EH (cell line): Measurements from ENCODE around the gene TSPYL6.
"Not testable (repeated sequence)": the region's sequence is repeated elsewhere in the genome, so short reads cannot be mapped to it uniquely, and the experiment has no call there.

Experiments used
- DNase-seq: peaks from one replicate; pipeline ENCODE4 v3.0.0-alpha.2; 2015; ENCODE audit warnings: low read depth

TSPYL6 gene

DNA sequence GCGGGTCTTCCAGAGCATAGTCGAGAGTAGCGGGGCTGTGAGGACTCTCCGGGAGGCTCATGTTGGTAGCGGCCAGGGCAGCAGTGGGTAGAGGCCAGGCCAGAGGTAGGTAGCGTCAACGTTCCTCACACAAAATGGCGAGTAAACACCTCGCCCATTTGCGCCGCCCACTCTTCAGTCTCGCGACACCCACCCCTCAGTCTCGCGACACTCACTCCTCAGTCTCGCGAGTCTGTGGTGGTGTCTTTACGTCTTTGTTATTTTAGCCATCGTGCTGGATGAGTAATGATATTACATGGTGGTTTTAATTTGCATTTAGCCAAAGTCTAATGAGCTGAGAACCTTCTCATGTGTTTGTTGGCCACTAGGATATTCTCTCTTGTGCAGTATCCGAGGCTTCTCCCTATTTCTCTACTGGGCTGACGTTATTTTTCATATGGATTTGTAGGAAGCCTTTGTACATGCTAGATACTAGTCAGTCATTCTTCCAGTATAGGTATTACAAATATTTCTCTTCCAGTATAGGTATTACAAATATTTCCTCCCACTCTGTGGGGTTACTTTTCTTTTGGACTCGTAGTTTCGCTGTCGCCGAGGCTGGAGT lies at the start of gene TSPYL6:
Gene TSPYL6 (minus strand): TSS at position 139 of the 604 bp plus-strand sequence. CDS start 78 bp downstream, at position 61.
- DNase-seq = no peak

DNA sequence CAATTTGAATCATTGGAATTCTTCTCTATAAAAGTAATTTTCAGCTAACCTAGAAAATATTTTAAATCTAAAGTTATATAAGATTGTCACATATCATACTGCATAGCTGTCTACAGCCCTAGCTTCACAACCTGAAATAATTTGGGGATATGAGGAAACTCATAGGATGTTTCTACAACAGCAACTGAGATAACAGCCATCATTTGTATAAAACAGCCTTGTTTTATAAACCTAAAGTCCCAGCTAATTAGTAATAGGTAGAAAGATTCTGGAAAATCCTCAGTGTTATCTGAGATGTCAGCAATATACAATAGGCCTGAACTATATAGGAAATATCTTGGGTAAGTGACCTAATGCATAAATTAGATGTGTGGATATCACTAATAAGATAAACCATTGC lies 47.6 kb upstream of the TSPYL6 start:
- no peak for DNase-seq

DNA sequence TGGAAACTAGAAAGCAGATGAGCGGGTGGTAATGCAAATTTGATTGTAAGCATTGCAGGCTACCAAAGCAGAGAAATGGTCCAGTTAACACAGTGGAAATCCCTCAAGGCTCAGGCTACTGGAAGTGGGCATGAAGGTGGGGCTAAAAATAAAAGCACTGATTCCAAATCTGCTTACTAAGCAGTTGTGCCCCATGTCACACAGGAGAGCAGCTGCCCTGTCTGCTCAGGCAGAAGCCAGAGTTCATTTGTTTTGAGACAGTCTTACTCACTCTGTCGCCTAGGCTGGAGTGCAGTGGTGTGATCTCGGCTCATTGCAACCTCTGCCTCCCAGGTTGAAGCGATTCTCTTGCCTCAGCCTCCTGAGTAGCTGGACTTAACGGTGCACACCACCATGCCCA lies 42.5 kb upstream of the TSPYL6 start:
- DNase-seq = no peak

DNA sequence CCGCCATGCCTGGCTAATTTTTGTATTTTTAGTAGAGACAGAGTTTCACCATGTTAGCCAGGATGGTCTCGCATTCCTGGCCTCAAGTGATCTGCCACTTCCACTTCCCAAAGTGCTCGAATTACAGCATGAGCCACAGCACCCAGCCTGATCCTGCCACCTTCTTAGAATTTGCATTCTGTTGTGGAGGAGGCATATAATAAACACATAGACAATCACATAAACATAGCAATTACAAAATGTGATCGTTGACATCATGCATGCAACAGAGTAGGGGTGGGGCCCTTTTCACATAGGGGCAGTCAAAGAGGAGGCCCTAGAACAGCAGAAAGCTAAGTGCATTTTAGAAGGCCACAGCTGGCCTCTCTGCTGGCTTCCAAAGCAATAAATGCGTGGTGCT lies 39.9 kb upstream of the TSPYL6 start:
- no peak for DNase-seq

DNA sequence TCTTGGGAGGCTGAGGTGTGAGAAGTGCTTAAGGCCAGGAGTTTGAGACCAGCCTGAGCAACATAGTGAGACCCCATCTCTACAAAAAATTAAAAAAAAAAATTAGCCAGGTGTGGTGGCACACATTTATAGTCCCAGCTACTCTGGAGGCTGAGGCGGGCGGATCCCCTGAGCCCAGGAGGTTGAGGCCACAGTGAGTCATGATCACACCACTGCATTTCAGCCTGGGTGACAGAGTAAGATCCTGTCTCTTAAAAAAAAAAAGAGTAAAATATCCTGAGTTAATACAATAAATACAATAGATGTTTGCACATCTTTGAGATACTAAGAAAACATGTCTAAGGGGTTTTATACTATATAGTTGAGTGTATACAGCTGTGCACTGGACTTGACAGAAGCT lies 38.6 kb upstream of the TSPYL6 start:
- not testable (repeated sequence) for DNase-seq

DNA sequence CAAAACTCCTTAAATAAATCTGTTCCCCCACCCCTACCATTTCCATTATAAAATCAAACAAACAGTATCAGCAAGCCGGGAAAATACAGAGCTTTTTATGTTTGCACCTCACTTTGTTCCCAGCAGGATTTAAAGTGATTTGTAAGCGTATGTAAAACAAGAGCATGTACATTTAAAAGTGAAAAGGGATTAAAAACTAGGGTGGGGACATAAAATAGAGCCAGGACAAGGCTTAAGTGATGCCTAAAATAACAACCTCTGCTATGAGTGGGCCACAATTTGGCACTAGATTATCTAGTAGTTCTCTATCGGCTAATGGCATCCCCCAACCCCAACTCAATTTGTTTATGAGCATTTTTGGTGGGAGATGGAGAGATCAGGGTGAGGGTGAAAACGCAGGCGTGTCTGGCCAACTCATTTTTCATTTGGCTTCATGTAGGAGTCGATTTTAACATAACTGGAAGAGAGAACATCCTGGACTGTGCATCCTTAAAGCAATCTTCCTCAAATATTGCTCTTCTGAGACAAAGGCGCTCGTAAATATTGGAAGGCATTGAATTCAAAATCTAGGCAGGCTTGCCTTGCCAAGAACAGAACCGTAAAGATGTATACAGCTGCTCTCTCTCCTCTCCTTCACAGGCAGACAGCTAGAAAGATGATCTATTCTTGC lies 34.5 kb upstream of the TSPYL6 start:
- no peak for DNase-seq

DNA sequence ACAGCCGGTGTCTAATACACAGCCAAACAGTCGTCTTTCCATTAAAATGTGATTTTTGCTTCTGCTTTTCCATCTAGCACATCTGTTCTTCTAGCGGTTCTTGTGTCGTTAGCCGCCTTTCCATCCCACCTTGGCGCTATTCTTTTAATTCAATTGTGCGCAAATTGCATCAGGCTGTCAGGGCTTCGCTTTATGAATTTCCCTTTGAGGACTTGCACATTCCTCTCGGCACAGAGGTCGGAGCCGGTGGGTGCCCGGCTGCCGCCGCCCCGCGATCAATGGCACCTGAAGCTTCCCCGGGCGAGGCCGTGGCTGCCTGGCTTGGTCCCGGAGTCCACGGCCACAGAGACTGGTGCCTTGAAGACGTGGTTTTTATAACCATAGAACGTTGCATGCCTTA lies 33.9 kb upstream of the TSPYL6 start:
- no peak for DNase-seq

DNA sequence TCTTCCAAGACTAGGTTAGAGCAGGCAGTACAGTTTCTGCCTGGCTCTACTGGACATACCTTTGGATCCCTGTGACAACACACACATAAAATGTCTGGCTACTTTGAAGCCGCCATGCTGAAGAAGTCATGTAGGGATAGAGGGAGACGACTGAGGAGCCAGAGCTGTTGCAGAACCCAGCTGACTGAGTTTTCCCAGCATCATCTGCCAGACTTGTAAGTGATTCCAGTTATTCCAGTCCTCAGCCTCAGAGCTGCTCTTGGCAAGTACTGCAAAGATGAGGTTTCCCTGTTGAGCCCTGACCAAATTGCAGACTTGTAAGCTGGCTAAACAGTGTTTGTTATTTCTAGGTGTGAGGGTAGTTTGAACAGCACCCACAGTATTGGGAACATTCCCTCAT lies 31.5 kb upstream of the TSPYL6 start:
- no peak for DNase-seq

DNA sequence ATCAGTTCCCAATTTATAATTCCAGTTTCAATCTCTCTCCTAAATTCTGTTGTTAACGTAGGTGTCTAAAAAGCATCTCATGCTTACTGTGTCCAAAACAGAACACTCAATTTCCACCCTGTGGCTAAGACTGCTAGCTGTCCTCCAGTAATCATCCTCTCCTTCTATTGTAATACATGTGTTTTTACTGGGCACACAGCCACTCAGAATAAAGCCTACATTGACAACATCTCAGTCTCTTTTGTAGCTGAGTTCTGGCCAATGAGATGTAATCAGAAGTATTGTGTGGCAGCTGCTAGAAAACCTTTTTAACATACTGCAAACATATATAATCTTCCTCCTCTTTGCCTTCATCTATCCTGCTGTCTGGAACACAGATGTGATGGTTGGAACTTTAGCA lies 29.4 kb upstream of the TSPYL6 start:
- DNase-seq = no peak

DNA sequence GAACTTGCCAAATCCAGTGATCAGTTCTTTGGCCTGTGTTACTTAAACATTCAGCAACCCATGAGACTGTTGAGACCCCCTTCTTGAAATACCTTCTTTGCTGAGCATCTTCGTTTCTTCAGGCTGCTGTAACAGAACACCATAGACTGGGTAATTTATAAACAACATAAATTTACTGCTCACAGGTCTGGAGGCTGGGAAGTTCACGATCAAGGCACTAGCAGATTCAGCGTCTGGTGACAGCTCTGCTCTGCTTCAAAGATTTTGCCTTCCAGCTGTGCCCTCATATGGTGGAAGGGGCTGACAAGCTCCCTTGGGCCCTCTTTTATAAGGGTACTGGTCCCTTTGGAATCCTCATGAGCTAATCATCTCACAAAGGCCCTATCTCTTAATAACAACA lies 28.8 kb upstream of the TSPYL6 start:
- no peak for DNase-seq

DNA sequence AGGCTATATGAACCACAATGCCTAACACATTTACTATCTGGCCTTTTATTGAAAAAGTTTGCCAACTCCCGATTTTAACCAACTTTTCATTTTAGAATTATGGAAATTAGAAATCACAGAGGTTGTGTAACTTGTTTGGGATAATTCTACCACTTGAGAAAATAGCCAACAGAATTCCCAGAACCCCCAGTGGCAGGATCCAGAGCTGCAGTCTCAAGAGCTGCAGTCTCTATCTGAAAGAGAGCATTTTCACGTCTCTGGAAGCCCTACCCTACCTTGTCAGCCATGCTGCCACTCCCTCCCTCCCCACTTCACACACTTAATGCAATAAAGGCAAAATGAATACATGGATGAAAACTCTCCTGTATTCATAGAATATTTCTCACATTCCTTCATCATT lies 23.4 kb upstream of the TSPYL6 start:
- no peak for DNase-seq

DNA sequence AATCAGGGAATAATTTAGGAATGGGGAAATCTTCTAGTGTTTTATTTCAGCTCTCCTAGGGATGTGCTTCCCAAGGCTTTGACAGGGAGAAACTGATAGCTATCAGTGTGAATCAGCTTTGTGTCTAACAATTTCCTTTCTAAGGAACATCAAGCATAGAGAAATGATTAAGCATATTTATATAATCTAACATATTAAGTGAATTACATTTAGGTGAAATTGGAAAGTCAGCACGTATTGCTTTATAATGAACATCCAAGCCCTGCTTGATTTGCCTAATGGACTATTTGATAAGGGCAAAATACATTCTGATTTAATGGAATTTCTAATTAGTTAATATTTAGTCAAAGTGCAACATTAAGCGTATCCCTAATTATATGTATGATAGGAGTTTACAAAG lies 19.5 kb upstream of the TSPYL6 start:
- DNase-seq = peak; percentile 29

DNA sequence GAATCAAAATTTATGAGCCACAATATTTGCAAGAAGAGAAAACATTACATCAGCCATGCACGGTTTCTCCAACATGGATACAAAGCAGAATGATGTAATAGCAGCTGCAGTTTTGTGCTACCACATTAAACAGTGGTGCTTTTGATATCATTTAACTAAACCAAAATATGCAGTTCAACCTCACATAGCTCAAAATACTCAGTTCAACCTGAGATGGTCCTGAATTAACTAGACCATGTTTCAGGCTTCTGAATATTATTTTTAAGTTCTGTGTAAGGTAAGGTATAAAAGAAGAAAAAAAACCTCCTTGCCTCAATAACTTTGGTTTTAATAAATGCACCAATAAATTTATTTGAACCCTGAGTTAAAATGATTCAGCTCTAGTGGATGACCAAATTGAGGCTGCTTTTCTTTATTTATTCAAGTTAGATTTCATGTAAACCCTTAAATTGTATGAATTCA lies 18.8 kb upstream of the TSPYL6 start:
- DNase-seq = peak; percentile 69

DNA sequence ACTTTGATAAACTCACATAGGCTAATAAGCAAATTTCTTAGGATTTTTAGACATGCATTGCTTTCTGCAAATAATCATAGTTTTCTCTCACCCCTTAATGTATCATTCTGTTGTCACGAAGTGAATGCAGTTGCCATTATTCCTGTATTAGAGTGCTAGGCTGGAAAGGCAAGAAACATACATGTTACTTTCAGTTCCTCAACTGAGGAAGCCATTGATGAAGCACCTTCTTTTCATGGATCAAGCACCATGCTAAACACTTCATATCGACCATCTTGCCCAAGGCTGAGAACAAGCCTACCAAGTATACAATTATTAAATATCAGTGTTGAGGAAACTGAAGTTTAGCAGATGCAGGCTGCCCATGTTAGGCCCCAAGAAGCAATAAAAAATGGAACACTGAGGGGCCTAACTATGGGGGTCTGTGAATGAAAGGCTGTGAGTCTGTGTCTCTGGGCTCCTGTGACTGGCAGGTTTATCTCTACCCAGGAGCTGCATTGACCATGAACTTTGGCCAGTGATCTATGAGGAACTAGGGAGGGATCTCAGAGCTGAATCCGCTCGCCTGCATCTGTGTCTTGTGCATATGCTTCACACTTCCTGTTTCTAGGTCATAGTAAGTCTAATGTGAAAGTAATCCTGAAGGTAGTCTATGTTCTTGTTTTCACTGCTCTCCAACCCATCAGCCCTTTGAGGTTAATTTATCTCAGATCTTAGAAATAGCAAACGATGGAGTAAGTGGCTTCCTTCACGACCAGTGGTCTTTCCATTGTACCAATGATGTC lies 16.0 kb upstream of the TSPYL6 start:
- no peak for DNase-seq

DNA sequence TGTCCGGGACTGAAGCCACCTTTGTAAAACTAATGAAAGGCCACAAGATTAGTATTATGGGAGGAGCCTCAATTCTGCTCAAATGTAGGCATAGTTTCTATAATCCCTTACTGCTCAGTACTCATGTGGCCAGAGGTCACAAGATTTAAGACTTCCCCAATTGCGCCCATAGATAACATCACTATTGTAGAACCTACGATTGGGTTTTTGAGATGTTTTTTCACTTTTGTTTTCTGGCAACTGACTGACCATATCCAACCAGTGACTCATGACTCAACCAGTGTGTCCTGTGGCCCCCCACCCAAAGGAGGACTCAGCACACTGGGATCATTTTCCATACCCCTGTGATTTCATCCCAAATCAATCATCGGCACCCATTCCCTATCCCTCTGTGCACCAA lies 15.2 kb upstream of the TSPYL6 start:
- DNase-seq = no peak

DNA sequence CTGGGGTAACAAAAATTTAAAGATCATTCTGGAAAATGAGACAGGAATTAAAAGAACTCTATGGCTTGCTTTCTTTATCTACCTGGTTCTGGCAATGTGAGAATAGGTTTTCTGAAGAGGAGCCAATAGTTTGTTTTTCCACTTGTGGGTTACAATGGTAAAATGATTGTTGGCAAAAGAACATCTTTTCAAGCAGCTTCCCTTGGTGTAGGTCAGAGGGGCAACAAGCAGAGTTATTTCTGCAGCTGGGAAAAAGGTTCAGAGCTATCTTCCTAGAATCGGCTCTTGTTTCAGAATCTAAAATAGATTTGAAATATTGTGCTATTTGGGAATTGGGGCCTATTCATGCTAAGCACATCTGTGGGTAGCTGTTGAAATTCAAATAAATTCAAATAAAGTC lies 11.5 kb upstream of the TSPYL6 start:
- DNase-seq = no peak

DNA sequence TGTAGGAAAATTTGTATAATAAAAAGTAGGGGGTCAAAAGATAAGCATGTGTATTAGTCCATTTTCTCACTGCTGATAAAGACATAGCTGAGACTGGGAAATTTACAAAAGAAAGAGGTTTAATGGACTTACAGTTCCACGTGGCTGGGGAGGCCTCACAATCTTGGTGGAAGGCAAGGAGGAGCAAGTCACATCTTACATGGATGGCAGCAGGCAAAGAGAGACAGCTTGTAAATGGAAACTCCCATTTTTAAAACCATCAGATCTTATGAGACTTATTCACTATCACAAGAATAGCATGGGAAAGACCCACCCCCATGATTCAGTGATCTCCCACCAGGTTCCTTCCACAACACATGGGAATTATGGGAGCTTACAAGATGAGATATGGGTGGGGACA lies 9.1 kb upstream of the TSPYL6 start:
- DNase-seq = not testable (repeated sequence)

DNA sequence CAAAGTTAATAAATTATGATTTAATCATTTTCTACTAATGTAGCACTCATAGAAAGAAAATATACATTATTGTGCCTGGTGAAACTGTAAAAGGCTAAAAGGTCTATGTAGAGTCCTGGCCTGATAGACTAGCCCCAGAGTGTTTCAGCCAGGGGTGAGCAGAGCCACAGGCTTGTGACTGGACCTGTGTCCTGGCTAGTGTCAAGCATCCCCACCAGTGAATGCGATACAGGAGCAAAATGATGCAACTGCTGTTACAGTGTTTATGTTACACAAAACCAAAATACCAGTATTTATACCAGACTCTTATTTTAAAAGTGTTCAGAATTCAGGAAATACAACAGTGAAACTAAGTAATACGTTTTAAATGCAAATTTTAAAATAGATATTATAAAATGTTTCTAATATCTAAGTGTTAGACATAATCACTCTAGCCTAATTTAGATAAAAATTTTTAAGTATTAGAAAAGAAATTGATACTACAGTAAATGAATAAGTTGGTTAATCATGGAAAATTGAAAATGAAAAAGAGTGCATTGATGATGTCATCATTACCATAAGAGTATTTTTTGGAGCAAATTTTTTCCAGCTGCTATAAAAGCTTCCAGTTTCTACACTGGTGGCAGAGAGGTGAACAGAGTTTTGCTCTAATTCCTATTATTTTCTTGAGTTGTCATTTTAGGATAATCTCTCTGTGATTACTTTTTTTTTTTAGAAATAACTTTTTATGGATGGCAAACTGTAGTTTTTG lies 6.2 kb upstream of the TSPYL6 start:
- no peak for DNase-seq

DNA sequence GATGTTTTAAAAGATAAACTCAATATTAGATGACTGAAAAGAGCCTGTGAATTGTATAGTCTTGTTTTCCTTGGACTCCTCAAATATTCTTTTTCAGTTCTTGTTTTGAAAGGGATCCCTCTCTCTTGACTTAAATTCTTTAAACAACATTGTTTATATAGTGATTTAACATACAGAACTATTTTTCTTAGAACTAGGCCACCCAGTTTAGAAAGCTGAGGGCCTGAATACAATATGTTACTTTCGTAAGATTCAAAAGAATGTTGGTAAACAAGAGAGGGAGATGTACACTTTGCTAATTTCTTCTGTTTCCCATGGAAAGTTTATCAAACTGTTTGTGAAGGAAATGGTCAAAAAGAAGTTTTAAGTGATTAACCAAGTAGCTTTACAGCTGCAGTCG lies 5.5 kb upstream of the TSPYL6 start:
- no peak for DNase-seq

DNA sequence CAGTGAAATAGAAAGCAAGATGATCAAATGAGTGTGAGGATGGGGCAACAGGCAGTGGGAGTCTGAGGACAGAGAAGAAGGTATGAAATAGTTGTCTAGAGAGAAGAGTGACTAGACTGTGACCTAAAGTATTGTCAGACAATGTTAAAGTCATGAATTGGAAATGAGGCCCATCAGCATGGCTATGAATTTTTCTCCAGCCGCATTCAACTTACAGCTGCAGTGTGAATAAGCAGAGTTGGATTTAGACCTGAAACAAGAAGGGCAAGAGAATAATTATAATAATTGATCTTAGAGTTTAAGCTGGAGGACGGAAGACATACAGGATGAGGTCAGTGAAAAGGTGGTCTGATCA lies 4.2 kb upstream of the TSPYL6 start:
- DNase-seq = no peak

DNA sequence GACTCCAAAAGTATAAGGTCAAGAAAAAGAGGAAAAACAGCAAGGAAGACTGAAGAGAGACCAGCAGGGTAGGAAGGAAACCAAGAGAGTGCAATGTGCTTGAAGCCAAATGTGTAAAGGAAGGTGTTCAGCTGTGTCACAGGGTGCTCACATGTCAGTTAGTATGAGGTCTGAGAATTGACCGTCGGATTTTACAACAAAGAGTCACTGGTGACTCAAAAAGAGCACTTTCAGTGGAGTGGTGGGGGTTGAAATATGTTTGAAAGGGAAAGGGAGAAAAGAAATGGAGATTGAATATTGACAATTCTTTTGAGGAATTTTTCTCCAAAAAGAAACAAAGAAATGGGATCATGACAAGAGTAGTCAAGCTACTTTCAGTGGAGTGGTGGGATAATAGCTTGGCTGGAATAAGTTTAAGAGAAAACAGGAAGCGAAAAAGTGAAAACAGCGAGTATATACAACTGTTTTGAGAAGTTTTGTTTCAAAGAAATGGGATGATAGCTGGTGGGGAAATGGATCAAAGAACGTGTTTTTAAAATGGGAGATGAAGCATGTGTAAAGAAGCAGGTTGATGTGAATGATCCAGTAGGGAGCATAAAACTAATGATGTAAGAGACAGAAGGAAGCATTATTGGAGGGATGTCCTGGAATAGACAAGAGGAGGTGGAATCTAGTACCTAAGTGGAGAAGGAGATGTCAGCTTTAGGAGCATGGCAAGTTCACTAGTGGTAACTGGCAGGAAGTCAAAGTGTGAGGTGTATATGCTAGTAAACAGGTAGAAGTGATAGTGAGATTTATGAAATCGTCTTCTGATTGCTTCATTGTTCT lies 3.6 kb upstream of the TSPYL6 start:
- peak; percentile 16 for DNase-seq

DNA sequence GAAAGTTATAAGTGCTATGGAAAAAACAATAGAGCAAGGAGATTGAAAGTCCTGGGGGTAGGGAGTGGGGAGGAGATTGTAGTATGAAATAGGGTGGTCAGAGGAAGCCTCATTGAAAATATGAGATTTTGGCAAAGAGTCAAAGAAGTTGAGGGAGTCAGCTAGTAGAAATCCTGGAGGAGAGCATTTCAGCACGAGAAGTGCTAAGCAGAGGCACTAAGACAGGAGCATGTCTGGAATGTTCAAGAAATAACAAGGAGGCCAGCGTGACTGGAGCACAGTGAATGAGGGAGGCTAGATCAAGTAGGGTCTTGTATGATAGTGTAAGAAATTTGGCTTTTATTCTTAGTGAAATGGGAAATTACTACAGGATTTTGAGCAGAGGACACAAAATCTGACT lies 2.1 kb upstream of the TSPYL6 start:
- DNase-seq = peak; percentile 55
